ENCODE results near the gene ZNF529. TPM values are rescaled to one million over a fixed set of nuclear protein-coding genes. Genes with fewer than 3 reads are reported as not detected.
A peak's percentile ranks its signal among the peaks of the same experiment; 100 is the strongest.

The ZNF529 gene
- total RNA-seq, 1 experiment from 2014 or later, result 5.5 TPM

DNA sequence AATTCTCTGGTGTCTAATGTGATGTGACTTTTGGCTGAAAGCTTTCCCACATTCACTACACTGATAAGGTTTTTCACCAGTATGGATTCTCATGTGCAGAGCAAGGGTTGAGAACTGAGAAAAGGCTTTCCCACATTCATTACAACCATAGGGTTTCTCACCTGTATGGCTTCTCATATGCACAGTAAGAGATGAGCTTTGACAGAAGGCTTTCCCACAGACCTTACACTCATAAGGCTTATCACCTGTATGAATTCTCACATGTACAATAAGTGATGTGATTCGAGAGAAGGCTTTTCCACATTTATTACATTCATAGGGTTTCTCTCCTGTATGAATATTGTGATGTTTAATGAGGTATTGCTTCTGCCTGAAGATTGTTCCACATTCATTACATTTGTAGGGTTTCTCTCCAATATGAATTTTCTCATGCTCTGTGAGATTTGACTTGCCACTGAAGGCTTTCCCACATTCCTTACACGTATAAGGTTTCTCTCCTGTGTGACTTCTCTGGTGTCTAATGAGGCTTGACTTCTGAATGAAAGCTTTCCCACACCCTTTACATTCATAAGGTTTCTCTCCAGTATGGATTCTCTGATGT is 59.0 kb downstream of the ZNF529 start:
- no peak for DNase-seq (ENCODE audit: low read depth)

DNA sequence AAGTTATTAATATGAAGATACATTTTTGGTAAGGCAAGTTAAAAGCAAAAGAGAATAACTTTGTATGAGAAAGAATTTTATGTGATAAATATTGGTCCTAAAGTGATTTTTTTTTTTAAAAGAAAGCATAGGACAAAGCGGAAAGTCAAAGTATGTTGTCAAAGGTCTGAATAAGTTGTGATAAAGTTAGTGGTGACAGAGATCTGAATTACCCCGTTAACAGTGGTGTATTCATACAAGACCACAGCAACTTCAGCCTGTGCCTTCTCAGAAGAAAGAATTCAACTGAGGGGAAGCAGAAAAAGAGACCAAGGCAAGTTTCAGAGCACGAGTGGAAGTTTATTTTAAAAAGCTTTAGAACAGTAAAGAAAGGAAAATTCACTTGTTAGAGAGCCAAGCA is 64.8 kb downstream of the ZNF529 start:
- no peak for DNase-seq (ENCODE audit: low read depth)

GRCh38 chr19:36501973-36502372 is 71.1 kb downstream of the ZNF529 start:
- no peak for DNase-seq (ENCODE audit: low read depth)

GRCh38 chr19:36497001-36497400 is 76.1 kb downstream of the ZNF529 start:
- DNase-seq (ENCODE audit: low read depth), result peak; percentile 10

Other genes starting within 250 kb of the ZNF529 start
- gene ZFP14, start 194.1 kb downstream of the ZNF529 start, total RNA-seq (2014; rRNA removed; shearing (Covaris generic)), result 0.98 and 1.3 TPM in 2 replicates
- gene ZFP82, start 154.6 kb downstream of the ZNF529 start, total RNA-seq (2014; rRNA removed; shearing (Covaris generic)), result 1.9 and 2.6 TPM in 2 replicates
- gene ZNF566, start 83.7 kb downstream of the ZNF529 start, total RNA-seq (2014; rRNA removed; shearing (Covaris generic)), result 3.7 and 5.1 TPM in 2 replicates
- gene ZNF260, start 45.0 kb downstream of the ZNF529 start, total RNA-seq (2014; rRNA removed; shearing (Covaris generic)), result 6.3 and 7.0 TPM in 2 replicates
- 0.03 TPM in 1 of 2 replicates, not detected in the other for gene ZNF382, start 32.0 kb upstream of the ZNF529 start, total RNA-seq (2014; rRNA removed; shearing (Covaris generic))
- 3.5 and 4.5 TPM in 2 replicates for gene ZNF461, start 93.5 kb upstream of the ZNF529 start, total RNA-seq (2014; rRNA removed; shearing (Covaris generic))
- 1.5 and 1.8 TPM in 2 replicates for gene ZNF567, start 114.3 kb upstream of the ZNF529 start, total RNA-seq (2014; rRNA removed; shearing (Covaris generic))
- gene ZNF850, start 199.5 kb upstream of the ZNF529 start, total RNA-seq (2014; rRNA removed; shearing (Covaris generic)), result 5.3 and 7.0 TPM in 2 replicates

All from HT1080 (cell line).